HepG2 (cell line): ENCODE results near the gene CDX2. TPM values are rescaled to one million over a fixed set of nuclear protein-coding genes. Genes with fewer than 3 reads are reported as not detected.
A peak's percentile ranks its signal among the peaks of the same experiment; 100 is the strongest.

Source experiments
- ATAC-seq: fragments of 200-7000 bp; cut with Tn5 transposase; 3 replicates; pipeline ENCODE4 v1.9.1; 2020; ENCODE audit warnings: mild to moderate bottlenecking, moderate library complexity
- BruUV-seq: library from RNA; stranded (reverse); fragments of 400-500 nt; replicated peaks from 2 replicates; lab custom pipeline; 2021; lab: Mats Ljungman, UMichigan
- CTCF ChIA-PET: fragments of 300-600 bp; formaldehyde crosslinking; extraction: SDS; loops from one replicate; lab custom pipeline; 2021; ENCODE audit warnings: low total read pairs, inconsistent platforms, low intra/inter-chr PET ratio; lab: Yijun Ruan, JAX
- POLR2A ChIA-PET: fragments of 350-600 bp; sonication (Branson Sonifier 250); formaldehyde crosslinking; loops from one replicate; lab custom pipeline; 2020; ENCODE audit warnings: antibody characterized with exemption, inconsistent platforms; lab: Yijun Ruan, JAX
- DNase-seq: peaks from one replicate; pipeline ENCODE4 v3.0.0-alpha.2; 2015; ENCODE audit warnings: low spot score
- FAIRE-seq: peaks from 3 replicates; lab custom pipeline; 2011; peaks lifted over from hg19 to GRCh38; lab: Jason Lieb, UNC
- H2AFZ ChIP-seq: one replicate; pipeline ENCODE4 v1.6.1; 2011; ENCODE audit warnings: low read length, inconsistent platforms
- H3K27ac ChIP-seq: fragments of 300-600 bp; 3 replicates; pipeline ENCODE4 v1.8.0; 2011; ENCODE audit warnings: mixed run types, mild to moderate bottlenecking, mixed read lengths, low read length, inconsistent platforms; ENCODE audit not compliant: insufficient read depth; ENCODE audit errors: extremely low read length
- H3K27me3 ChIP-seq, 2 experiments: fragments of 200-600 bp in 1 of 2; 2 replicates in 1 of 2; 3 replicates in 1 of 2; pipeline versions ENCODE4 v1.6.0 to v1.8.0; 2011; ENCODE audit warnings: low read length in 2 of 2, mild to moderate bottlenecking in 2 of 2, moderate library complexity in 2 of 2, inconsistent platforms in 1 of 2; ENCODE audit not compliant: insufficient read depth in 2 of 2, control insufficient read depth in 1 of 2
- H3K36me3 ChIP-seq, 2 experiments: fragments of 200-600 bp in 1 of 2; replicated peaks in 1 of 2; 2 replicates in 1 of 2; 3 replicates in 1 of 2; pipeline versions ENCODE4 v1.5.1 to v1.8.0; 2011; ENCODE audit warnings: low read length in 2 of 2, inconsistent platforms in 1 of 2; ENCODE audit not compliant: insufficient read depth in 2 of 2, control insufficient read depth in 1 of 2
- H3K4me1 ChIP-seq: 2 replicates; pipeline ENCODE4 v1.5.1; 2012; ENCODE audit warnings: low read length, inconsistent platforms; ENCODE audit not compliant: insufficient read depth
- H3K4me2 ChIP-seq: 2 replicates; pipeline ENCODE4 v1.6.0; 2011; ENCODE audit warnings: low read depth, low read length, inconsistent platforms
- H3K4me3 ChIP-seq, 3 experiments: fragments of 200-600 bp in 1 of 3; sonication (generic), shearing (Covaris generic) in 1 of 3; replicated peaks in 1 of 3; 2 replicates each; pipeline ENCODE4 v1.5.1; 2011 to 2016; ENCODE audit warnings: low read length in 3 of 3, inconsistent platforms in 2 of 3, low read depth in 2 of 3, mild to moderate bottlenecking in 2 of 3, control low read depth in 1 of 3, mixed read lengths in 1 of 3; ENCODE audit not compliant: insufficient read depth in 1 of 3
- H3K79me2 ChIP-seq: one replicate; pipeline ENCODE4 v1.6.1; 2011; ENCODE audit warnings: low read length, inconsistent platforms; ENCODE audit not compliant: insufficient read depth
- H3K9ac ChIP-seq: 2 replicates; pipeline ENCODE4 v1.6.0; 2011; ENCODE audit warnings: mild to moderate bottlenecking, low read depth, low read length, inconsistent platforms; ENCODE audit not compliant: insufficient read depth
- H3K9me3 ChIP-seq: 2 replicates; pipeline ENCODE4 v1.5.1; 2012; ENCODE audit warnings: mild to moderate bottlenecking, low read length
- H4K20me1 ChIP-seq: 2 replicates; pipeline ENCODE4 v1.6.0; 2011; ENCODE audit warnings: inconsistent platforms, mild to moderate bottlenecking, low read length, moderate library complexity; ENCODE audit not compliant: insufficient read depth
- BORCS8-MEF2B ChIP-seq: sonication (generic); formaldehyde crosslinking; IDR thresholded peaks from 2 replicates; pipeline ENCODE4 v1.8.0; 2022; ENCODE audit warnings: mild to moderate bottlenecking, missing genetic modification reagents
- BRF2 ChIP-seq: sonication (generic); formaldehyde crosslinking; IDR thresholded peaks from 2 replicates; pipeline ENCODE4 v1.8.1; 2022; ENCODE audit warnings: mild to moderate bottlenecking, missing genetic modification reagents
- HINFP ChIP-seq: sonication (generic); formaldehyde crosslinking; IDR thresholded peaks from 2 replicates; pipeline ENCODE4 v1.4.0; 2020; ENCODE audit warnings: low read depth, mild to moderate bottlenecking, missing genetic modification reagents
- JUNB ChIP-seq: sonication (generic); formaldehyde crosslinking; IDR thresholded peaks from 2 replicates; pipeline ENCODE4 v1.8.0; 2022; ENCODE audit warnings: missing genetic modification reagents, mild to moderate bottlenecking, borderline replicate concordance
- MAX ChIP-seq: IDR thresholded peaks from 2 replicates; pipeline ENCODE4 v1.6.1; 2012; ENCODE audit warnings: inconsistent platforms
- NFKBIZ ChIP-seq: IDR thresholded peaks from 2 replicates; pipeline ENCODE4 v1.6.1; 2018; ENCODE audit warnings: missing genetic modification reagents, missing compliant biosample characterization
- NFYB ChIP-seq: sonication (generic); formaldehyde crosslinking; IDR thresholded peaks from 2 replicates; pipeline ENCODE4 v1.4.0; 2020; ENCODE audit warnings: missing genetic modification reagents
- NFYC ChIP-seq: IDR thresholded peaks from 2 replicates; pipeline ENCODE4 v1.6.1; 2016; ENCODE audit warnings: missing genetic modification reagents, missing compliant biosample characterization
- THYN1 ChIP-seq: sonication (generic); formaldehyde crosslinking; IDR thresholded peaks from 2 replicates; pipeline ENCODE4 v1.8.1; 2023; ENCODE audit warnings: low read depth, mild to moderate bottlenecking, moderate library complexity, missing genetic modification reagents, borderline replicate concordance
- TMF1 ChIP-seq: sonication (generic); formaldehyde crosslinking; IDR thresholded peaks from 2 replicates; pipeline ENCODE4 v1.8.1; 2022; ENCODE audit warnings: low read depth, missing genetic modification reagents
- USF2 ChIP-seq, 2 experiments: sonication (generic) in 1 of 2; formaldehyde crosslinking in 1 of 2; IDR thresholded peaks; 2 replicates each; pipeline versions ENCODE4 v1.5.1 to v1.6.1; 2011 to 2020; ENCODE audit warnings: borderline replicate concordance in 1 of 2, low read depth in 1 of 2, low read length in 1 of 2, mild to moderate bottlenecking in 1 of 2, missing genetic modification reagents in 1 of 2, moderate library complexity in 1 of 2
- ZNF263 ChIP-seq: sonication (generic); formaldehyde crosslinking; IDR thresholded peaks from 2 replicates; pipeline ENCODE4 v1.4.0; 2020; ENCODE audit warnings: missing genetic modification reagents
- ZNF687 ChIP-seq: sonication (generic); formaldehyde crosslinking; IDR thresholded peaks from 2 replicates; pipeline ENCODE4 v1.5.1; 2020; ENCODE audit warnings: mild to moderate bottlenecking, missing genetic modification reagents, moderate library complexity
- WGBS: methylation state at CpG from one replicate; pipeline ENCODE4 v1.1.6; 2017; ENCODE audit warnings: low lambda C conversion rate; 5-methylcytosine and 5-hydroxymethylcytosine counted together
- in situ Hi-C: cut with HindIII; loops from 2 replicates; pipeline ENCODE4 v1.10.0; 2017; ENCODE audit warnings: low pct_unique_long_range_greater_than_20kb; ENCODE audit not compliant: extremely low pct_ligation_motif_present
- intact Hi-C: fragments of 100-400 bp; cut with micrococcal nuclease; formaldehyde crosslinking; loops from one replicate; pipeline ENCODE4 v1.10.0; 2022; ENCODE audit not compliant: unreplicated experiment
- polyA plus RNA-seq, 8 experiments: library from polyadenylated mRNA; depleted of rRNA in 3 of 8; stranded (reverse) in 7 of 8; unstranded in 1 of 8; fragments of >200 nt; fragmentation: Illumina TruSeq in 4 of 8; extraction: Trizol in 4 of 8; gene quantifications; 2 replicates each; pipeline versions ENCODE4 v1.2.1 to v1.2.3, GENCODE V29; 2011 to 2016; ENCODE audit warnings: low read depth in 4 of 8, missing spikeins in 1 of 8, mixed read lengths in 1 of 8; ENCODE audit not compliant: insufficient read depth in 1 of 8
- total RNA-seq, 5 experiments: library from RNA; depleted of rRNA; stranded (reverse); fragments of >200 nt; fragmentation: Illumina TruSeq; extraction: Trizol; gene quantifications; 2 replicates each; pipeline ENCODE4 v1.2.3, GENCODE V29; 2016; ENCODE audit warnings: low read depth in 1 of 5

Gene CDX2
- total and polyA plus RNA-seq, 2 of the 13 experiments (the other 11 are each of a cell fraction or from before 2014, with no cell fraction given), result 0.04 TPM; not detected in 1

GRCh38 chr13:27919659-27919933 lies 49.5 kb downstream of the CDX2 start:
- peak overlapping the region; percentile 21 to 68 (median 35); a peak in 3 of 6 replicates for H3K4me3 ChIP-seq
- no peak overlapping the region for H3K27ac ChIP-seq
- H3K27me3 ChIP-seq, result peaks cover 8 to 50% of the 10 kb centered on the region in 2 experiments
- in situ Hi-C loops (no loop called here), intact Hi-C loops (no loop called here)
- H4K20me1 ChIP-seq, result no peaks in the 10 kb centered on the region
- BruUV-seq, result no TSS peak
- H2AFZ ChIP-seq, result no peak overlapping the region
- H3K36me3 ChIP-seq, result no peaks in the 10 kb centered on the region
- 9% methylated on average over 5 of the region's 11 CpGs for WGBS
- H3K9ac ChIP-seq, result no peak overlapping the region
- ChIA-PET CTCF (no interaction called here), POLR2A (interaction anchor here (1.2 kb wide), 1 partner anchor 41 kb away, joined by 6 read pairs; no protein-coding TSS in a partner anchor)
- no peaks in the 10 kb centered on the region for H3K9me3 ChIP-seq
- peak overlapping the region; percentile 77 for H3K4me2 ChIP-seq
- peaks cover 35% of the 10 kb centered on the region for H3K4me1 ChIP-seq
- ATAC-seq (no peak), DNase-seq (peak; percentile 12), FAIRE-seq (no peak)
- no peaks in the 10 kb centered on the region for H3K79me2 ChIP-seq
- peak; percentile 75 for TF ChIP-seq NFYC (CRISPR knock-in tag)
- no peak for TF ChIP-seq ZNF687 (CRISPR knock-in tag)
- TF ChIP-seq NFKBIZ (CRISPR knock-in tag), result no peak
- peak; percentile 77 for TF ChIP-seq ZNF263
- 0 out of 2 replicates have a peak, but pooled peaks have one; percentile 57 for TF ChIP-seq BRF2 (CRISPR knock-in tag)
- peak; percentile 87; the same call in 1 of the 2 replicates for TF ChIP-seq NFYB
- TF ChIP-seq MAX, result peak; percentile 69
- peak; percentile 79 for TF ChIP-seq USF2 (IDR thresholded peaks at IDR 0.05; ENCODE audit: low read depth, low read length)
- peak; percentile 93; the same call in 1 of the 2 replicates for TF ChIP-seq USF2 (CRISPR knock-in tag; IDR thresholded peaks at IDR 0.05; ENCODE audit: borderline replicate concordance)
- TF ChIP-seq BORCS8-MEF2B (CRISPR knock-in tag), result 0 out of 2 replicates have a peak, but pooled peaks have one; percentile 40
- peak; percentile 34; the same call in 1 of the 2 replicates for TF ChIP-seq TMF1 (CRISPR knock-in tag)
- 0 out of 2 replicates have a peak, but pooled peaks have one; percentile 35 for TF ChIP-seq THYN1 (CRISPR knock-in tag)
- no peak for TF ChIP-seq JUNB (CRISPR knock-in tag)
- no peak for TF ChIP-seq HINFP
